ENCODE results near the gene MICAL3.
A peak's percentile ranks its signal among the peaks of the same experiment; 100 is the strongest.
"Not testable (repeated sequence)": the region's sequence is repeated elsewhere in the genome, so short reads cannot be mapped to it uniquely, and the experiment has no call there.

Gene MICAL3

GRCh38 chr22:17880020-17880419 is 144.3 kb downstream of the MICAL3 start:
- no peaks in the 10 kb centered on the region for H3K9me3 Mint-ChIP-seq
- H3K4me3 Mint-ChIP-seq: no peak overlapping the region
- peaks cover 9% of the 10 kb centered on the region for H3K36me3 Mint-ChIP-seq (ENCODE audit: low read depth)
- H3K4me1 Mint-ChIP-seq (ENCODE audit: low read depth): no peaks in the 10 kb centered on the region
- no peaks in the 10 kb centered on the region for H3K27me3 Mint-ChIP-seq (ENCODE audit: low read depth)
- H3K27ac Mint-ChIP-seq: no peak overlapping the region

GRCh38 chr22:17878941-17879340 is 145.4 kb downstream of the MICAL3 start:
- Mint-ChIP-seq H3K27ac (no peak overlapping the region), H3K27me3 (ENCODE audit: low read depth) (no peaks in the 10 kb centered on the region), H3K4me3 (no peak overlapping the region), H3K9me3 (no peaks in the 10 kb centered on the region), H3K36me3 (ENCODE audit: low read depth) (peaks cover 6% of the 10 kb centered on the region), H3K4me1 (ENCODE audit: low read depth) (no peaks in the 10 kb centered on the region)

GRCh38 chr22:17878186-17878694 is 146.1 kb downstream of the MICAL3 start:
- H3K4me3 Mint-ChIP-seq: no peak overlapping the region
- no peaks in the 10 kb centered on the region for H3K27me3 Mint-ChIP-seq (ENCODE audit: low read depth)
- peaks cover 6% of the 10 kb centered on the region for H3K36me3 Mint-ChIP-seq (ENCODE audit: low read depth)
- no peak overlapping the region for H3K27ac Mint-ChIP-seq
- no peaks in the 10 kb centered on the region for H3K9me3 Mint-ChIP-seq
- no peaks in the 10 kb centered on the region for H3K4me1 Mint-ChIP-seq (ENCODE audit: low read depth)

GRCh38 chr22:17876878-17877855 is 147.2 kb downstream of the MICAL3 start:
- not testable (repeated sequence) for H3K36me3 Mint-ChIP-seq (ENCODE audit: low read depth); H3K27ac Mint-ChIP-seq; H3K27me3 Mint-ChIP-seq (ENCODE audit: low read depth); H3K4me1 Mint-ChIP-seq (ENCODE audit: low read depth); H3K9me3 Mint-ChIP-seq; H3K4me3 Mint-ChIP-seq

GRCh38 chr22:17876306-17876831 is 148.0 kb downstream of the MICAL3 start:
- Mint-ChIP-seq H3K36me3 (ENCODE audit: low read depth) (peaks cover 7% of the 10 kb centered on the region), H3K4me3 (no peak overlapping the region), H3K9me3 (no peaks in the 10 kb centered on the region), H3K4me1 (ENCODE audit: low read depth) (no peaks in the 10 kb centered on the region), H3K27ac (no peak overlapping the region), H3K27me3 (ENCODE audit: low read depth) (no peaks in the 10 kb centered on the region)

- Mint-ChIP-seq H3K4me1 (ENCODE audit: low read depth) (no peaks in the 10 kb centered on the region), H3K36me3 (ENCODE audit: low read depth) (peaks cover 7% of the 10 kb centered on the region), H3K4me3 (no peak overlapping the region), H3K27ac (no peak overlapping the region), H3K27me3 (ENCODE audit: low read depth) (no peaks in the 10 kb centered on the region), H3K9me3 (no peaks in the 10 kb centered on the region)
Measured at GRCh38 chr22:17875631-17876030, 148.7 kb downstream of the MICAL3 start.

GRCh38 chr22:17875156-17875555 is 149.2 kb downstream of the MICAL3 start:
- H3K4me3 Mint-ChIP-seq: no peak overlapping the region
- no peaks in the 10 kb centered on the region for H3K4me1 Mint-ChIP-seq (ENCODE audit: low read depth)
- no peaks in the 10 kb centered on the region for H3K9me3 Mint-ChIP-seq
- H3K36me3 Mint-ChIP-seq (ENCODE audit: low read depth): peaks cover 7% of the 10 kb centered on the region
- no peak overlapping the region for H3K27ac Mint-ChIP-seq
- no peaks in the 10 kb centered on the region for H3K27me3 Mint-ChIP-seq (ENCODE audit: low read depth)

GRCh38 chr22:17874231-17874905 is 150.0 kb downstream of the MICAL3 start:
- Mint-ChIP-seq H3K9me3 (no peaks in the 10 kb centered on the region), H3K4me3 (no peak overlapping the region), H3K27me3 (ENCODE audit: low read depth) (no peaks in the 10 kb centered on the region), H3K4me1 (ENCODE audit: low read depth) (no peaks in the 10 kb centered on the region), H3K27ac (no peak overlapping the region), H3K36me3 (ENCODE audit: low read depth) (peaks cover 9% of the 10 kb centered on the region)

GRCh38 chr22:17873804-17874203 is 150.6 kb downstream of the MICAL3 start:
- H3K27ac Mint-ChIP-seq: no peak overlapping the region
- H3K4me1 Mint-ChIP-seq (ENCODE audit: low read depth): no peaks in the 10 kb centered on the region
- H3K4me3 Mint-ChIP-seq: no peak overlapping the region
- H3K9me3 Mint-ChIP-seq: no peaks in the 10 kb centered on the region
- H3K36me3 Mint-ChIP-seq (ENCODE audit: low read depth): peaks cover 9% of the 10 kb centered on the region
- H3K27me3 Mint-ChIP-seq (ENCODE audit: low read depth): no peaks in the 10 kb centered on the region

- H3K27ac Mint-ChIP-seq: peak overlapping the region; percentile 6
- peaks cover 9% of the 10 kb centered on the region for H3K36me3 Mint-ChIP-seq (ENCODE audit: low read depth)
Measured at GRCh38 chr22:17873116-17873515, 151.2 kb downstream of the MICAL3 start.

GRCh38 chr22:17872471-17872870 is 151.9 kb downstream of the MICAL3 start:
- Mint-ChIP-seq H3K27ac (no peak overlapping the region), H3K4me3 (no peak overlapping the region), H3K9me3 (no peaks in the 10 kb centered on the region), H3K36me3 (ENCODE audit: low read depth) (peaks cover 9% of the 10 kb centered on the region), H3K27me3 (ENCODE audit: low read depth) (no peaks in the 10 kb centered on the region), H3K4me1 (ENCODE audit: low read depth) (no peaks in the 10 kb centered on the region)

More at GRCh38 chr22:17873116-17873515, 151.2 kb downstream of the MICAL3 start:
- Mint-ChIP-seq H3K4me1 (ENCODE audit: low read depth) (no peaks in the 10 kb centered on the region), H3K4me3 (no peak overlapping the region), H3K9me3 (no peaks in the 10 kb centered on the region), H3K27me3 (ENCODE audit: low read depth) (no peaks in the 10 kb centered on the region)

- Mint-ChIP-seq H3K36me3 (ENCODE audit: low read depth) (peaks cover 9% of the 10 kb centered on the region), H3K4me3 (no peak overlapping the region), H3K27me3 (ENCODE audit: low read depth) (no peaks in the 10 kb centered on the region), H3K9me3 (no peaks in the 10 kb centered on the region), H3K27ac (no peak overlapping the region), H3K4me1 (ENCODE audit: low read depth) (no peaks in the 10 kb centered on the region)
Measured at GRCh38 chr22:17871726-17872458, 152.5 kb downstream of the MICAL3 start.

- Mint-ChIP-seq H3K27me3 (ENCODE audit: low read depth) (no peaks in the 10 kb centered on the region), H3K36me3 (ENCODE audit: low read depth) (peaks cover 9% of the 10 kb centered on the region), H3K4me1 (ENCODE audit: low read depth) (no peaks in the 10 kb centered on the region), H3K4me3 (no peak overlapping the region), H3K9me3 (no peaks in the 10 kb centered on the region), H3K27ac (no peak overlapping the region)
Measured at GRCh38 chr22:17870407-17870806, 154.0 kb downstream of the MICAL3 start.
